HL-60/S4 treated with phorbol 12-myristate 13-acetate at 8.2 ng/mL for 4 days and 3 days (cell line): ENCODE measurements around the gene YIF1B.

Experiments
- in situ Hi-C: fragments of 300-500 bp; cut with MboI; formaldehyde crosslinking; loops from 2 replicates; pipeline ENCODE4 v1.15.0; 2022; ENCODE audit warnings: low sequenced_read_pairs

Gene YIF1B

DNA sequence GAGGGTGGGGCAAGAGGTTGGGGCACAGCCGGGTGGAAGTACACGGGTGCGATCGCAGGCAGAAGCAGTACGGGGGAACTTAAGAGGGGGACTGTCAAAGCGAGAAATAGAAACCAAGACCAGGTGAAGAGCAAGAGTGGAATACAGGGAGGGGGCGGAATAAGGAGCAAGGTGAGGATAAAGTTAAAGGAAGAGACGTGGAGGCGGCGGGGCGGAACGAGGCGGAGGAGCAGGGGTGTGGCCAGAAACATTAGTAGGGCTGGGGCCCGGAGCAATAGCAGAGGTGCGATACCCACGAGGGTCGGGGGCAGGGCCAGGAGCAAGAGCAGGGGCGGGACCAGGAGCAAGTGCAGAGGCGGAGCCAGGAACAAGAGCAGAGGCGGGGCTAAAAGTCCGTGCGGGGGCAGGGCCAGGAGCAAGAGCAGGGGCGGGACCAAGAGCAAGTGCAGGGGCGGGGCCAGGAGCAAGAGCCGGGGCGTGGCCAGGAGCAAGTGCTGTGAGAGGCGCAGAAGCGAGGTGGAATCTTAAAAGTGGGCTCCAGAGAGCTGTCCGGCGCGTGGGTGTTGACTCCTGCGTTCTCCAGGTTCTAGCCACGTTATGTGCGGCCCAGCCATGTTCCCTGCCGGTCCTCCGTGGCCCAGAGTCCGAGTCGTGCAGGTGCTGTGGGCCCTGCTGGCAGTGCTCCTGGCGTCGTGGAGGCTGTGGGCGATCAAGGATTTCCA is 21.1 kb upstream of the YIF1B start:
- in situ Hi-C loops: no loop called here

GRCh38 chr19:38335949-38336637 is 20.3 kb upstream of the YIF1B start:
- in situ Hi-C loops: no loop called here

DNA sequence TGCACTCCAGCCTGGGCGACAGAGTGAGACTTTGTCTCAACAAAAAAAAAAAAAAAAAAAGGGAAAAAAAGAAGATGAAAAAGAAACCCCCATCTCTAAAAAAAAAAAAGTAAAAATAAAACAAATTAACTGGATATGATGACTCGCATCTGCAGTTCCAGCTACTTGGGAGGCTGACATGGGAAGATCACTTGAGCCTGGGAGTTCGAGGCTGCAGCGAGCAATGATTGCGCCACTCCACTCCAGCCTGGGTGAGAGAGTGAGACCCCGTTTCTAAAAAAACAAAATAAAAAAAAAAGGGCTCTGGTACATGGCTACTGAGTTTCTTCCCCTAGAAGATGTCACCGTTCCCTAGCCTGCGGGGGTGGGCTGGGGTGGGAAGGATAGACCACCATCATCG is 17.5 kb upstream of the YIF1B start:
- in situ Hi-C loops: no loop called here

- in situ Hi-C loops: no loop called here
These were observed 16.0 kb upstream of the YIF1B start for GRCh38 chr19:38331728-38332127.

DNA sequence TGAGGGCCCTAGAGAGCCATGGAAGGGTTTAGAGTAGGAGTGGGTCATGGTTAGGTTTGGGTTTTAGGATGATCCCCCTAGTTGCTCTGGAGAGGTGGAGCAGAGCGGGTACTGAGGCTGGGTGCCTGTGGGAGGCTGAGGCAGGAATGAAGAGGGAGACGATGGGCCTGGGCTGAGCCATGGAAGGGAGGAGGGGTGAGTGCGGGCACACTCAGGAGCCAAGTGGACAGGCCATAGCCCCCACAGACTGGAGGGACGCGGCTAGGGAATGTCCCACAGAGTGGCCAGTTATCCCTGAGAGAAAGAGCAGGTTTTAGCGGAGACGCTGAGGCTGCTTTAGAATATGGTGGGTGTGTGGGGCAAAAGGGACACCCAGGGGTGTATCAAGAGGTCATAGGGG is 13.9 kb upstream of the YIF1B start:
- in situ Hi-C loops: loop anchor here (10.0 kb wide), 1 partner anchor 85 kb away; no protein-coding TSS in a partner anchor

- in situ Hi-C loops: loop anchor here (10.0 kb wide), 1 partner anchor 82 kb away; no protein-coding TSS in a partner anchor
These were observed 10.8 kb upstream of the YIF1B start for GRCh38 chr19:38326591-38326990.

GRCh38 chr19:38324431-38324830 is 8.7 kb upstream of the YIF1B start:
- in situ Hi-C loops: loop anchor here (10.0 kb wide), 1 partner anchor 80 kb away; no protein-coding TSS in a partner anchor

DNA sequence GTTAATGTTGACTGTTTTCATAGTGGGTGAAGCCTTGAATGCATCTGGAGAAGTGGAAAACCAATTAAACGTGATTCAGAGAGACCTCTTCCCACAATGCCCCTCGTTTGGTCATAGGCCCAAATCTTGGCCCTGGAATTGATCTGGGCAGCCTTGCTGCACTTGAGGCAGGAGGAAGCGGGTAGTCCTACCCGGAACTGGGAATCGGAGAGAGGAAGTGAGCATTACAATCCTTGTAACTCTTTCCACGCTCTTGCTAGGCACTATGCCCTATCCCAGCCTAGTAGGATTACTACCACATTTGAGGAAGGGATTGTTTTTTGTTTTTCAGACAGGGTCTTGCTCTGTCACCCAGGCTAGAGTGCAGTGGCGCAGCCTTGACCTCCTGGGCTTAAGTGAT is 7.5 kb upstream of the YIF1B start:
- in situ Hi-C loops: loop anchor here (10.0 kb wide), 1 partner anchor 78 kb away; no protein-coding TSS in a partner anchor

DNA sequence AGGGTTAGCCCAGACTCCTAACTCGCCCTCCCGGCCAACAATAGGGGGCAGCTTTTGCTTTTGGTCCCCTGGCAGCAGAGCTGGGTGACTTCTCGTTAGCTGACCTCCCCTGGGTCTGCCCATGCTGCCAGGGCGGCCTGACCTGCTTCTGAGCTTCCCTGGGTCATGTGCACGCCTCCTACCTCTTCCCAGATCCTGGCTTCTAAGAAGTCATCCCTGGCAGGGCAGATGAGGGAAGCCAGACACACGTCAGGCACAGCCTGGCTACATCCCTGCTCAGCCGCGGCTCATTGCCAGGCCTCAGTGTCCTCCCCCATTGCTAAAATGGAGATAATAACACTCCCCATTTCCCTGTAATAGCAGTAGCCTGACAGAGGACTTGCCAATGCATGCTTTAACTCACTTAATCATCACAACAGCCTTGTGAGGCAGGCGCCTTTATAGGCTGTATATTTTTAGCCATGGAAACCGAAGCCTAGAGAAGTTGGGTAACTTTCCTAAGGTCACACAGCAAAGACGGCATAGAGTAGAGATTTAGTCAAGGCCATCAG is 6.0 kb upstream of the YIF1B start:
- in situ Hi-C loops: loop anchor here (10.0 kb wide), 1 partner anchor 77 kb away; no protein-coding TSS in a partner anchor

- in situ Hi-C loops: loop anchor here (10.0 kb wide), 1 partner anchor 76 kb away; no protein-coding TSS in a partner anchor
These were observed 5.2 kb upstream of the YIF1B start for GRCh38 chr19:38320969-38321339.

- in situ Hi-C loops: loop anchor here (10.0 kb wide), 1 partner anchor 75 kb away; no protein-coding TSS in a partner anchor
These were observed 3.9 kb upstream of the YIF1B start, which contains the start of gene KCNK6 for GRCh38 chr19:38319421-38320258. Gene KCNK6 (plus strand): TSS chr19:38319845. CDS start chr19:38319951, 106 bp downstream.

DNA sequence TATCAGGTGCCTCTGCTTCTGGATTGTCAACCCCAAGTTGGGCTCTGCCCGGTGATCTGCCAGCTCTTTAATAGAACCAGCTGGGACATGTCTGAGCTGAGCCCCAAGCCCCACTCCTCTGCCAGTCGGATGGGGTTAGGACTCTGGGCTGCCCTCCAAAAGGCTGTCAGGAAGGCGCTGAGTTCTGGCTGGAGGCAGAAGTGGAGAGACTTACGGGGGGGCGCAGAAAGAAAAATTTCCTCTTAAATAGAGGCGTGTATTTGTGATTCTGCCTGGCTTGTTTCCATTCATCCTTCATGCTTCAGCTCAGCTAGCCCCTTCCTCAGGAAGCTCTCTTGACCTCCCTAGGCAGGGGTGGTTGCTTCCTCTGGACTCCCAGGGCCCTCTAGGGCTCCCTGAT is 2.9 kb upstream of the YIF1B start:
- in situ Hi-C loops: no loop called here

DNA sequence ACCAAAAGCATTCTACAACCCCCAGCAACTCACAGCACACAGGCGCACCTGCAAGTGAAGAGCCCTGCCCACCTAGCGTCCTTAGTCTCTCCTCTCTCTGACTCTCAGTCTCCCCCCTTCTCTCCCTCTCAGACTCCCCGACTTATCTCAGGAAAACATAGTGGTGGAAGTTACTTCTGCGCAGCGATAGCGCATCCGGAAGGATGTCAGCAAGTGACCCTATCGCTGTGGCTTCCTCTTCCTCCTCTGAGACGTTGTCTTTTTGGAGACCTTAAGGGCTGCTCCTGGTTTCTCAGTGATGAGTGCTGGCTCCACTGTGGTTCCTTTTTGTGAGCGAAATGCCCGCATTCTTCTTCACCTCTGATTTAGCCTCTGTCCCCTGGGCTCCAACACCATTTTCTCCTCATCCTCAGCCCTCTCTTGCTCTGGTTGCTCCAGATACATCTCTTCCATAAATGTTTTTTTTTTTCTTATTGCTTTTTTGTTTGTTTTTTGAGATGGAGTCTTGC is 1.4 kb upstream of the YIF1B start:
- in situ Hi-C loops: no loop called here

DNA sequence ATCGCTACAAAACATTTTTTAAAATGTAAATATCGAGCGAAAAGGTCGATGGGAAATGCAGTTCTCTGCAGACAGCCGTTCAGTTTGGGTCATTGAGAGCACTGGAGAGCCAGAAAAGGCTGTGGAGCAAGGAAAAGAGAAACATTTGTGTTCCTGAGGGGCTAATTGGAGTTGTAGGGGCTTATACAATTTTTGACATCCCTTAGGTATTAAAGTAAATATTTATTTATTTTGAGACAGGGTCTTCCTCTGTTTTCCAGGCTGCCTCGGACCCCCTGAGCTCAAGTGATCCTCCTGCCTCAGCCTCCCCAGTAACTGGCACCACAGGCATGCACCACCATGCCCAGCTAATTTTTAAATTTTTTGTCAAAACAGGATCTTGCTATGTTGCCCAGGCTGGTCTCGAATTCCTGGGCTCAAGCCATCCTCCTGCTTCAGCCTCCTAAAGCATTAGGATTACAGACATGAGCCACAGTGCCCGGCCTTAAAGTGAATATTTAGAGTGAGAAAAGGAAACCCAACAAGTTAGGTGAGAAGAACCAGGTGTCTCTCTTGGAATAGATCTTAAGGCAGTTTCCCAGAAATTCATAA is 825 bp upstream of the YIF1B start:
- in situ Hi-C loops: no loop called here

GRCh38 chr19:38310986-38311385 is 4.8 kb downstream of the YIF1B start:
- in situ Hi-C loops: no loop called here

- in situ Hi-C loops: no loop called here
These were observed 5.5 kb downstream of the YIF1B start for GRCh38 chr19:38310279-38310670.

- in situ Hi-C loops: no loop called here
These were observed 6.0 kb downstream of the YIF1B start for GRCh38 chr19:38309615-38310278.

- in situ Hi-C loops: no loop called here
These were observed 6.7 kb downstream of the YIF1B start for GRCh38 chr19:38308926-38309614.
